Measurements from ENCODE around the gene SUMF1.

Gene SUMF1

GRCh38 chr3:4387210-4388204, 79.6 kb downstream of the SUMF1 start:
- no peaks in the 10 kb centered on the region for H3K9me3 ChIP-seq (ENCODE audit: control insufficient read depth, insufficient read depth, low read length)
- H3K4me1 ChIP-seq (ENCODE audit: control insufficient read depth, insufficient read depth, low read length): peaks cover 3% of the 10 kb centered on the region; the same call in 1 of the 2 replicates
- H3K36me3 ChIP-seq (ENCODE audit: control insufficient read depth, insufficient read depth, low read length): no peaks in the 10 kb centered on the region
- no peak overlapping the region for H3K4me3 ChIP-seq (ENCODE audit: low read length)
- no peak for DNase-seq (ENCODE audit: low read depth, low spot score)
- no CpG with 5 or more reads among the region's 2 CpGs for WGBS (ENCODE audit: insufficient coverage, insufficient read length)
- no peaks in the 10 kb centered on the region for H3K27me3 ChIP-seq (ENCODE audit: control insufficient read depth, insufficient read depth, low read length)
- no peak overlapping the region for H3K27ac ChIP-seq (ENCODE audit: low read length)

- WGBS (ENCODE audit: insufficient coverage, insufficient read length): no CpG with 5 or more reads among the region's 6 CpGs
- H3K27ac ChIP-seq (ENCODE audit: low read length): no peak overlapping the region
- DNase-seq (ENCODE audit: low read depth, low spot score): no peak
These were observed 81.9 kb downstream of the SUMF1 start for GRCh38 chr3:4385201-4385600.

GRCh38 chr3:4380013-4380412, 87.1 kb downstream of the SUMF1 start:
- Histone ChIP-seq H3K4me3 (ENCODE audit: low read length) (no peak overlapping the region), H3K36me3 (ENCODE audit: control insufficient read depth, insufficient read depth, low read length) (no peaks in the 10 kb centered on the region), H3K9me3 (ENCODE audit: control insufficient read depth, insufficient read depth, low read length) (no peaks in the 10 kb centered on the region), H3K27me3 (ENCODE audit: control insufficient read depth, insufficient read depth, low read length) (no peaks in the 10 kb centered on the region), H3K27ac (ENCODE audit: low read length) (no peak overlapping the region), H3K4me1 (ENCODE audit: control insufficient read depth, insufficient read depth, low read length) (no peaks in the 10 kb centered on the region)
- no CpG with 5 or more reads among the region's 4 CpGs for WGBS (ENCODE audit: insufficient coverage, insufficient read length)
- no peak for DNase-seq (ENCODE audit: low read depth, low spot score)

More at GRCh38 chr3:4385201-4385600, 81.9 kb downstream of the SUMF1 start:
- Histone ChIP-seq H3K9me3 (ENCODE audit: control insufficient read depth, insufficient read depth, low read length) (no peaks in the 10 kb centered on the region), H3K4me3 (ENCODE audit: low read length) (no peak overlapping the region), H3K36me3 (ENCODE audit: control insufficient read depth, insufficient read depth, low read length) (no peaks in the 10 kb centered on the region), H3K27me3 (ENCODE audit: control insufficient read depth, insufficient read depth, low read length) (no peaks in the 10 kb centered on the region), H3K4me1 (ENCODE audit: control insufficient read depth, insufficient read depth, low read length) (peaks cover 3% of the 10 kb centered on the region; the same call in 1 of the 2 replicates)

- WGBS (ENCODE audit: insufficient coverage, insufficient read length): no CpG with 5 or more reads among the region's 2 CpGs
These were observed 90.6 kb downstream of the SUMF1 start for GRCh38 chr3:4376499-4376898.

GRCh38 chr3:4375911-4376310, 91.2 kb downstream of the SUMF1 start:
- no peaks in the 10 kb centered on the region for H3K36me3 ChIP-seq (ENCODE audit: control insufficient read depth, insufficient read depth, low read length)
- no peak for DNase-seq (ENCODE audit: low read depth, low spot score)
- H3K9me3 ChIP-seq (ENCODE audit: control insufficient read depth, insufficient read depth, low read length): no peaks in the 10 kb centered on the region
- WGBS (ENCODE audit: insufficient coverage, insufficient read length): no CpG with 5 or more reads among the region's 2 CpGs
- H3K4me1 ChIP-seq (ENCODE audit: control insufficient read depth, insufficient read depth, low read length): no peaks in the 10 kb centered on the region
- H3K4me3 ChIP-seq (ENCODE audit: low read length): no peak overlapping the region
- no peaks in the 10 kb centered on the region for H3K27me3 ChIP-seq (ENCODE audit: control insufficient read depth, insufficient read depth, low read length)
- H3K27ac ChIP-seq (ENCODE audit: low read length): no peak overlapping the region

More at GRCh38 chr3:4376499-4376898, 90.6 kb downstream of the SUMF1 start:
- Histone ChIP-seq H3K27me3 (ENCODE audit: control insufficient read depth, insufficient read depth, low read length) (no peaks in the 10 kb centered on the region), H3K36me3 (ENCODE audit: control insufficient read depth, insufficient read depth, low read length) (no peaks in the 10 kb centered on the region), H3K27ac (ENCODE audit: low read length) (no peak overlapping the region), H3K9me3 (ENCODE audit: control insufficient read depth, insufficient read depth, low read length) (no peaks in the 10 kb centered on the region), H3K4me3 (ENCODE audit: low read length) (no peak overlapping the region), H3K4me1 (ENCODE audit: control insufficient read depth, insufficient read depth, low read length) (no peaks in the 10 kb centered on the region)
- DNase-seq (ENCODE audit: low read depth, low spot score): no peak

GRCh38 chr3:4373669-4374068, 93.4 kb downstream of the SUMF1 start:
- Histone ChIP-seq H3K9me3 (ENCODE audit: control insufficient read depth, insufficient read depth, low read length) (no peaks in the 10 kb centered on the region), H3K36me3 (ENCODE audit: control insufficient read depth, insufficient read depth, low read length) (no peaks in the 10 kb centered on the region), H3K27ac (ENCODE audit: low read length) (no peak overlapping the region), H3K27me3 (ENCODE audit: control insufficient read depth, insufficient read depth, low read length) (no peaks in the 10 kb centered on the region), H3K4me1 (ENCODE audit: control insufficient read depth, insufficient read depth, low read length) (no peaks in the 10 kb centered on the region), H3K4me3 (ENCODE audit: low read length) (no peak overlapping the region)
- no peak for DNase-seq (ENCODE audit: low read depth, low spot score)

GRCh38 chr3:4362523-4362922, 104.5 kb downstream of the SUMF1 start:
- H3K4me3 ChIP-seq (ENCODE audit: low read length): no peak overlapping the region
- H3K27ac ChIP-seq (ENCODE audit: low read length): no peak overlapping the region
- no peaks in the 10 kb centered on the region for H3K9me3 ChIP-seq (ENCODE audit: control insufficient read depth, insufficient read depth, low read length)
- DNase-seq (ENCODE audit: low read depth, low spot score): no peak
- no peaks in the 10 kb centered on the region for H3K27me3 ChIP-seq (ENCODE audit: control insufficient read depth, insufficient read depth, low read length)
- WGBS (ENCODE audit: insufficient coverage, insufficient read length): no CpG with 5 or more reads among the region's 2 CpGs
- no peaks in the 10 kb centered on the region for H3K36me3 ChIP-seq (ENCODE audit: control insufficient read depth, insufficient read depth, low read length)
- H3K4me1 ChIP-seq (ENCODE audit: control insufficient read depth, insufficient read depth, low read length): no peaks in the 10 kb centered on the region

- H3K4me3 ChIP-seq (ENCODE audit: low read length): no peak overlapping the region
- no peaks in the 10 kb centered on the region for H3K27me3 ChIP-seq (ENCODE audit: control insufficient read depth, insufficient read depth, low read length)
- H3K36me3 ChIP-seq (ENCODE audit: control insufficient read depth, insufficient read depth, low read length): no peaks in the 10 kb centered on the region
- H3K9me3 ChIP-seq (ENCODE audit: control insufficient read depth, insufficient read depth, low read length): no peaks in the 10 kb centered on the region
- no CpG with 5 or more reads among the region's 6 CpGs for WGBS (ENCODE audit: insufficient coverage, insufficient read length)
- no peaks in the 10 kb centered on the region for H3K4me1 ChIP-seq (ENCODE audit: control insufficient read depth, insufficient read depth, low read length)
- H3K27ac ChIP-seq (ENCODE audit: low read length): no peak overlapping the region
- DNase-seq (ENCODE audit: low read depth, low spot score): no peak
These were observed 106.3 kb downstream of the SUMF1 start for GRCh38 chr3:4360817-4361216.

GRCh38 chr3:4359805-4360502, 107.1 kb downstream of the SUMF1 start:
- WGBS (ENCODE audit: insufficient coverage, insufficient read length): 100% methylated on average over 1 of the region's 12 CpGs
- no peak overlapping the region for H3K27ac ChIP-seq (ENCODE audit: low read length)
- H3K4me3 ChIP-seq (ENCODE audit: low read length): no peak overlapping the region
- H3K4me1 ChIP-seq (ENCODE audit: control insufficient read depth, insufficient read depth, low read length): no peaks in the 10 kb centered on the region
- no peak for DNase-seq (ENCODE audit: low read depth, low spot score)
- no peaks in the 10 kb centered on the region for H3K27me3 ChIP-seq (ENCODE audit: control insufficient read depth, insufficient read depth, low read length)
- no peaks in the 10 kb centered on the region for H3K36me3 ChIP-seq (ENCODE audit: control insufficient read depth, insufficient read depth, low read length)
- no peaks in the 10 kb centered on the region for H3K9me3 ChIP-seq (ENCODE audit: control insufficient read depth, insufficient read depth, low read length)

- no CpG with 5 or more reads among the region's 4 CpGs for WGBS (ENCODE audit: insufficient coverage, insufficient read length)
- Histone ChIP-seq H3K4me1 (ENCODE audit: control insufficient read depth, insufficient read depth, low read length) (no peaks in the 10 kb centered on the region), H3K9me3 (ENCODE audit: control insufficient read depth, insufficient read depth, low read length) (no peaks in the 10 kb centered on the region), H3K27ac (ENCODE audit: low read length) (no peak overlapping the region), H3K4me3 (ENCODE audit: low read length) (no peak overlapping the region), H3K36me3 (ENCODE audit: control insufficient read depth, insufficient read depth, low read length) (no peaks in the 10 kb centered on the region), H3K27me3 (ENCODE audit: control insufficient read depth, insufficient read depth, low read length) (no peaks in the 10 kb centered on the region)
- no peak for DNase-seq (ENCODE audit: low read depth, low spot score)
These were observed 108.8 kb downstream of the SUMF1 start for GRCh38 chr3:4358273-4358672.
